Body of pancreas (tissue), 4 donors: ENCODE data around the gene HEBP2. TPM values are rescaled to one million over a fixed set of nuclear protein-coding genes. Genes with fewer than 3 reads are reported as not detected.

ENCODE experiments used
- ATAC-seq: fragments of 150-250 bp; one replicate; pipeline ENCODE4 v1.9.1; 2016
- DNase-seq, 4 donors: peaks; one replicate each; pipeline ENCODE4 v3.0.0-alpha.2; 2019
- H3K27ac ChIP-seq, 4 donors: fragments of 200-600 bp; sonication (generic); 1 replicate in 3 of 4; 2 replicates in 1 of 4; pipeline versions ENCODE4 v1.5.1 to v1.6.1; 2016 to 2019; ENCODE audit warnings: mild to moderate bottlenecking in 1 of 4, mixed read lengths in 1 of 4, moderate library complexity in 1 of 4
- H3K27me3 ChIP-seq, 2 donors: fragments of 200-600 bp; sonication (generic); one replicate each; pipeline ENCODE4 v1.6.0; 2016; ENCODE audit warnings: mild to moderate bottlenecking in 1 of 2
- H3K36me3 ChIP-seq, 2 donors: fragments of 200-600 bp; sonication (generic); replicated peaks in 1 of 2; 2 replicates each; pipeline ENCODE4 v1.5.1; 2016; ENCODE audit warnings: low read depth in 2 of 2; ENCODE audit not compliant: insufficient read depth in 1 of 2
- H3K4me1 ChIP-seq: fragments of 200-600 bp; sonication (generic); one replicate; pipeline ENCODE4 v1.6.0; 2016
- H3K4me3 ChIP-seq, 2 donors: fragments of 200-600 bp; sonication (generic); 1 replicate in 1 of 2; 2 replicates in 1 of 2; pipeline ENCODE4 v1.5.1; 2016 to 2019
- H3K9me3 ChIP-seq, 3 donors: fragments of 200-600 bp; sonication (generic); 1 replicate in 2 of 3; 2 replicates in 1 of 3; pipeline ENCODE4 v1.5.1; 2016
- POLR2A ChIP-seq, 3 donors: fragments of 450-650 bp; IDR thresholded peaks; one replicate each; pipeline ENCODE4 v1.6.1; 2016; ENCODE audit warnings: antibody characterized with exemption in 3 of 3, mild to moderate bottlenecking in 2 of 3
- WGBS, 2 donors: methylation state at CpG; one replicate each; pipeline ENCODE4 v1.1.5; 2017; 5-methylcytosine and 5-hydroxymethylcytosine counted together
- intact Hi-C: fragments of 100-400 bp; cut with DNase I; formaldehyde crosslinking; loops from one replicate; pipeline ENCODE4 v1.15.1; 2023
- total RNA-seq, 2 donors: library from RNA; depleted of rRNA; stranded (reverse); fragments of >200 nt; gene quantifications; one replicate each; pipeline ENCODE4 v1.1.0, GENCODE V29; 2016
- TF ChIP-seq, protein P1 (sequence below), 7 experiments: fragments of 450-650 bp in 4 of 7; fragments of 200-600 bp in 3 of 7; sonication (generic) in 3 of 7; IDR thresholded peaks; one replicate each; pipeline ENCODE4 v1.5.1; 2016 to 2019; ENCODE audit warnings: antibody characterized with exemption in 7 of 7

HEBP2 gene
- total RNA-seq, 2 donors from 2014 or later, result 33.2 to 181 TPM

DNA sequence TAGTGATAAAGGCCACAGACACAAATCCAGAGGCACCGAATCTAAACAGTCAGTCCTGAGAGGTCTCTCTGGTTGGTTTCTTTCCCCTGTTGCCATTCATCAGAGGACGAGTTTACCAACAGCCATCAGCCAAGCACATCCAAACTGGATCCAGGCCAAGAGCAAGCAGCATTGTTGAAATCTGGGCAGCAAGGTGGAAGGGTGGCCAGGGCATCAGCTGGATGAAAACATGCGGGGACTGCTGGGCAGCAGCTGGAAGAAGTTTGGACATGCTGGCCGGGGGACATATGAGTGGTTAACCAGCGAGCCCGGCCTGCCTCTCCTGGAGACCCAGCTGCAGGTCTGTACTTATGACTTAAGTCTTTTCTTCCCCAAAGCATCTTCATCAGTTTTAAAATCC is 26.2 kb upstream of the HEBP2 start, which contains the start of gene SMIM28:
SMIM28 (plus strand) TSS at position 62 of the 400 bp plus-strand sequence; CDS start at position 230, 168 bp downstream.
- WGBS, 2 donors, result 76 to 84% methylated on average over 6 of the region's 6 CpGs
- H3K4me1 ChIP-seq, result no peaks in the 10 kb centered on the region
- intact Hi-C loops, result no loop called here
- no peak within 1 kb of the TSS for H3K27ac ChIP-seq
- no peaks in the 10 kb centered on the region for H3K27me3 ChIP-seq
- peak in 2 of 4 donors; percentile 13 to 17 for DNase-seq
- ATAC-seq, result no peak
- no peak within 1 kb of the TSS for H3K4me3 ChIP-seq
- no peak for TF ChIP-seq POLR2A (IDR thresholded peaks at IDR 0.05)
- TF ChIP-seq, protein P1, sequence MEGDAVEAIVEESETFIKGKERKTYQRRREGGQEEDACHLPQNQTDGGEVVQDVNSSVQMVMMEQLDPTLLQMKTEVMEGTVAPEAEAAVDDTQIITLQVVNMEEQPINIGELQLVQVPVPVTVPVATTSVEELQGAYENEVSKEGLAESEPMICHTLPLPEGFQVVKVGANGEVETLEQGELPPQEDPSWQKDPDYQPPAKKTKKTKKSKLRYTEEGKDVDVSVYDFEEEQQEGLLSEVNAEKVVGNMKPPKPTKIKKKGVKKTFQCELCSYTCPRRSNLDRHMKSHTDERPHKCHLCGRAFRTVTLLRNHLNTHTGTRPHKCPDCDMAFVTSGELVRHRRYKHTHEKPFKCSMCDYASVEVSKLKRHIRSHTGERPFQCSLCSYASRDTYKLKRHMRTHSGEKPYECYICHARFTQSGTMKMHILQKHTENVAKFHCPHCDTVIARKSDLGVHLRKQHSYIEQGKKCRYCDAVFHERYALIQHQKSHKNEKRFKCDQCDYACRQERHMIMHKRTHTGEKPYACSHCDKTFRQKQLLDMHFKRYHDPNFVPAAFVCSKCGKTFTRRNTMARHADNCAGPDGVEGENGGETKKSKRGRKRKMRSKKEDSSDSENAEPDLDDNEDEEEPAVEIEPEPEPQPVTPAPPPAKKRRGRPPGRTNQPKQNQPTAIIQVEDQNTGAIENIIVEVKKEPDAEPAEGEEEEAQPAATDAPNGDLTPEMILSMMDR (IDR thresholded peaks at IDR 0.05), result no peak
- no peaks in the 10 kb centered on the region for H3K36me3 ChIP-seq
- no peaks in the 10 kb centered on the region for H3K9me3 ChIP-seq

DNA sequence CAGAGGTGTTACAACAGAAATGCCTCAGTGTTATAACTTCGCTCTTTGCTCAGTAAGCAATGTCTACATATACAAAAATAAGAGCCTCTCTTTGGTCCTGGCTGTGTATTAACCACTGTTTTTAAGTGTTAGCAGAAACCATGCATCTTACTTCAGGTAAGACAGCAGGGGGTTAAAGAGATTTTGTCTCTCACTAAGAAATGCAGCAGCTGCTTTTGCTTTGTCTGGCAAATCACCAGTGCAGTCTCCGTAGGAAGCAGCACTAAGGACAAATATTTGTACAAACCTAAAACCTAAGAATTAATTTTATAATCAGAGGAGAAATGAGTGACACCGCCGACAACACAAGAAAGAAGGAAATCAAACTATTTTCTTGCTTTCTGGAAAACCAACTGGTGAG is 25.6 kb upstream of the HEBP2 start:
- H3K27me3 ChIP-seq, result no peaks in the 10 kb centered on the region
- H3K36me3 ChIP-seq, result no peaks in the 10 kb centered on the region
- H3K27ac ChIP-seq, result no peak overlapping the region
- no peaks in the 10 kb centered on the region for H3K4me1 ChIP-seq
- DNase-seq (peak in 1 of 4 donors; percentile 13), ATAC-seq (no peak)
- intact Hi-C loops, result no loop called here
- 30 to 38% methylated on average over 4 of the region's 4 CpGs for WGBS, 2 donors
- H3K4me3 ChIP-seq, result no peak overlapping the region
- no peaks in the 10 kb centered on the region for H3K9me3 ChIP-seq
- TF ChIP-seq POLR2A (IDR thresholded peaks at IDR 0.05), result no peak
- TF ChIP-seq, protein P1 (IDR thresholded peaks at IDR 0.05), result no peak

DNA sequence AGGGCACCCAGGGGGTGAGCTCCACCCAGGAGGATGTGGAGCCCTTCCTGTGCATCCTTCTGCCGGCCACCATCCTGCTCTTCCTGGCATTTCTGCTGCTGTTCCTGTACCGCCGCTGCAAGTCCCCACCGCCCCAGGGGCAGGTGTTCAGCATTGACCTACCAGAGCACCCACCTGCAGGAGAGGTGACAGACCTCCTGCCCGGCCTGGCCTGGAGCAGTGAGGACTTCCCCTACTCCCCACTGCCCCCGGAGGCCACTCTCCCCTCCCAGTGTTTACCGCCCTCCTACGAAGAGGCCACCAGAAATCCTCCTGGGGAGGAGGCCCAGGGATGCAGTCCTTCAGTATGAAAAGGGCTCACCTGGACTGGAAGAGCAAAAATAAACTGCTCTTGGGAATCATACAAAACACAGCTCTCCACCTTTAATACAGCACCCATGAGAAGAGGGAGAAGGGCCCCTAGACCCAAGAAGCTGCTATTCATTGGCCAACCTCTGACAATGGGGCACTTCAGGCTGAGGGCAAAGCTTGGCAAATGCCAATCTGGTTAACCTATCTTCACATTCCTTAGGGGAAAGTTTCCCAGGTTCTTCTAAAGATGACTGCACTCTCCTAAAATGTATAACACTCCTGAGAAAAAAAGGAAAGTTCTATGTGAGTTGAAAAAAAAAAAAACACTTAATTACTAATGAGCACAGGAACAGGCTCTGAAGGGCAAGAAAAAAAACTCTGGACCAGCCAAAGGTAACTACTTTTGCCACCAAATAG is 21.3 kb upstream of the HEBP2 start:
- intact Hi-C loops, result no loop called here
- WGBS, 2 donors, result 87 to 92% methylated on average over 4 to 8 of the region's 8 CpGs
- ATAC-seq (no peak), DNase-seq (no peak)
- TF ChIP-seq POLR2A (IDR thresholded peaks at IDR 0.05), result no peak
- peaks cover 3% of the 10 kb centered on the region for H3K4me1 ChIP-seq
- no peak overlapping the region for H3K4me3 ChIP-seq
- no peak overlapping the region for H3K27ac ChIP-seq
- H3K9me3 ChIP-seq, result no peaks in the 10 kb centered on the region
- H3K36me3 ChIP-seq, result no peaks in the 10 kb centered on the region
- H3K27me3 ChIP-seq, result no peaks in the 10 kb centered on the region

DNA sequence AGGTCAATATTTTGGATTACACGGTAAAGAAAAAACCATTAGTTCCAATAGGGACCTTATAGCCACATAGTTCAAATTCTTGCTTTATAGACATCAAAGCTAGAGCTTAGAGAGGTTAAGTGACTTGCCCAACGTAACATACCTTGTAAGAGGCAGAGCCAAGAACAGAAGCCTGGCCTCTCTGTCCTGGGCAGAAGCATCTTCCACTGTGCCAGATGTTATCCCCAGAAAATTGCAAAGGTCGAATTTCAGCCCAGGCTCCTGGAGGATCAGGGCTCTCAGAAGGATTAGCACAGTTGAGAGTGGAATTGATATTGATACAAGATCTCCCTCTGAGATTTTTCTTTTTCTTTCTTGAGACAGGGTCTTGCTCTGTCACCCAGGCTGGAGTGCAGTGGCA is 20.2 kb upstream of the HEBP2 start:
- intact Hi-C loops, result no loop called here
- DNase-seq (no peak), ATAC-seq (no peak)
- Histone ChIP-seq H3K27me3 (no peaks in the 10 kb centered on the region), H3K36me3 (no peaks in the 10 kb centered on the region), H3K4me1 (peaks cover 7% of the 10 kb centered on the region), H3K4me3 (no peak overlapping the region), H3K9me3 (no peaks in the 10 kb centered on the region), H3K27ac (no peak overlapping the region)
- no peak for TF ChIP-seq POLR2A (IDR thresholded peaks at IDR 0.05)
- TF ChIP-seq, protein P1 (IDR thresholded peaks at IDR 0.05), result no peak
- 61 to 68% methylated on average over 3 of the region's 3 CpGs for WGBS, 2 donors

DNA sequence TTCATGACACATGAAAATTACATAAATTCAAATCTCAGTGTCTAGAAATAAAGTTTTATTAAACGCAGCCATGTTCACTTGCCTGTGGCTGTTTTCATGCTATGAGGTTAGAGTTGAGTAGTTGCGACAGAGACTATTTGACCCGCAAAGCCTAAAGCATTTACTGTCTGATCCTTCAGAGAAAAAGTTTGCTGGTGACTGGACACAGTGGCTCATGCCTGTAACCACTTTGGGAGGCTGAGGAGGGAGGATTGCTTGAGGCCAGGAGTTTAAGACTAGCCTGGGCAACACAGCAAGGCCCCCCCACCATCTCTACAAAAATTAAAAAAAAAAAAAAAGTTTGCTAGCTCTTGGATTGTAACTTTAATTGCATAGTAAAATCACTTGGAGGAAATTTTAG is 17.1 kb upstream of the HEBP2 start:
- no peak overlapping the region for H3K27ac ChIP-seq
- intact Hi-C loops, result no loop called here
- 93 to 98% methylated on average over 3 of the region's 3 CpGs for WGBS, 2 donors
- no peak overlapping the region for H3K4me3 ChIP-seq
- no peak for DNase-seq
- H3K27me3 ChIP-seq, result no peaks in the 10 kb centered on the region
- peaks cover 7% of the 10 kb centered on the region for H3K4me1 ChIP-seq
- no peaks in the 10 kb centered on the region for H3K9me3 ChIP-seq
- TF ChIP-seq POLR2A (IDR thresholded peaks at IDR 0.05), result no peak
- TF ChIP-seq, protein P1 (IDR thresholded peaks at IDR 0.05), result no peak
- ATAC-seq, result no peak
- H3K36me3 ChIP-seq, result no peaks in the 10 kb centered on the region
